Measurements from ENCODE around the gene CDC5L.

The CDC5L gene

GRCh38 chr6:44375071-44375470 lies 12.4 kb upstream of the CDC5L start:
- no peak for DNase-seq

GRCh38 chr6:44377484-44377883 lies 10.0 kb upstream of the CDC5L start:
- DNase-seq = no peak

- DNase-seq = no peak
Measured at GRCh38 chr6:44377971-44378370, 9.5 kb upstream of the CDC5L start.

- no peak for DNase-seq
Measured at GRCh38 chr6:44381739-44382138, 5.8 kb upstream of the CDC5L start.

- no peak for DNase-seq
Measured at GRCh38 chr6:44386364-44386928, 1.1 kb upstream of the CDC5L start.

- no peak for DNase-seq
Measured at GRCh38 chr6:44386929-44387345, 569 bp upstream of the CDC5L start.

- no peak for DNase-seq
Measured at GRCh38 chr6:44388135-44388487, 605 bp downstream of the CDC5L start.

GRCh38 chr6:44388887-44389286 lies 1.4 kb downstream of the CDC5L start:
- DNase-seq = no peak

GRCh38 chr6:44390158-44390683 lies 2.7 kb downstream of the CDC5L start:
- no peak for DNase-seq

GRCh38 chr6:44395501-44395900 lies 8.0 kb downstream of the CDC5L start:
- DNase-seq = no peak

- no peak for DNase-seq
Measured at GRCh38 chr6:44396968-44397367, 9.5 kb downstream of the CDC5L start.

GRCh38 chr6:44397424-44398164 lies 10.1 kb downstream of the CDC5L start:
- DNase-seq = no peak

- DNase-seq = no peak
Measured at GRCh38 chr6:44399991-44400390, 12.5 kb downstream of the CDC5L start.

GRCh38 chr6:44400572-44400971 lies 13.1 kb downstream of the CDC5L start:
- DNase-seq = no peak

GRCh38 chr6:44401138-44401537 lies 13.6 kb downstream of the CDC5L start:
- DNase-seq = no peak

GRCh38 chr6:44404022-44404714 lies 16.7 kb downstream of the CDC5L start:
- no peak for DNase-seq

- no peak for DNase-seq
Measured at GRCh38 chr6:44404715-44405099, 17.2 kb downstream of the CDC5L start.

- no peak for DNase-seq
Measured at GRCh38 chr6:44407951-44408670, 20.6 kb downstream of the CDC5L start.

- no peak for DNase-seq
Measured at GRCh38 chr6:44409207-44409794, 21.8 kb downstream of the CDC5L start.

GRCh38 chr6:44410363-44410762 lies 22.9 kb downstream of the CDC5L start:
- no peak for DNase-seq

GRCh38 chr6:44411141-44411540 lies 23.6 kb downstream of the CDC5L start:
- no peak for DNase-seq

GRCh38 chr6:44415449-44415848 lies 27.9 kb downstream of the CDC5L start:
- no peak for DNase-seq

- DNase-seq = no peak
Measured at GRCh38 chr6:44415873-44416502, 28.5 kb downstream of the CDC5L start.

Data from activated gamma-delta T cell treated with Interleukin-2 at 50 U/mL for 16 hours (primary cell).